GM19035 (cell line): ENCODE data around the gene PLEK.
A peak's percentile ranks its signal among the peaks of the same experiment; 100 is the strongest.
"Not testable (repeated sequence)": the region's sequence is repeated elsewhere in the genome, so short reads cannot be mapped to it uniquely, and the experiment has no call there.

ENCODE experiments used
- ATAC-seq: cut with Tn5 transposase; IDR thresholded peaks from one replicate; pipeline ENCODE4 v1.9.1; 2021; ENCODE audit not compliant: unreplicated experiment

The PLEK gene

DNA sequence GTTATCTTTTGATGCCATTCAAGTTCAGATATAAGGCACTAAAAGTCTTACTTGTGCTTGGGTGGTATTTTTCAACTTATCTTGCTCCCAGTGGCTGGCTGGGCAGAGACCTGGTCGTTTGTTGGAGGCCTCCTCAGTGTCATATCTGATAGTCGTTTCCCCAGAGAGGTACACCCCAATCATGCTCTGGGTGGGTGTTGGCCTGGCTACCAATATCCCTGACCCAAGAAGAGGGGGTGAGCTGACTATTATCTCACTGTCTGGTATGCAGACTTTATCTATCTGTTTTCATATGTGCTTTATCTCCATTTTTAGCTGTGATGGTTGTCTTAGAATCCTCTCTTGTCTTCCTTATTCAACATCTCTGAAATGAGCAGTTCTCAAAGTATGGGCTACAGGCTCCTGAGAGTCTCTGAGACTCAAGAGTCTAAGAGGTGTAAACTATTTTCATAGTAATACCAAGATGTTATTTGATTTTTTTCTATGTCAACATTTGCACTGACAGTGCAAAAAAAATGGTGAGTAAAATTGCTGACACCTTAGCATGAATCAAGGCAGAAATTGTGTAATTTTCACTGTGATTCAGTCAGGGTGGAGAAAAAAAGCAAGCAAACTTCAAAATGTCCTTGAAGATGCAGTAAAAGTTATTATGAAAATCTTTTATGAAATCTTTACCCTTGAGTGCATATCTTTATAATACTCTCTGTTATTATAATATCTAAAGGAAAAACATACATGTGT is 12.3 kb upstream of the PLEK start:
- ATAC-seq, result no peak

DNA sequence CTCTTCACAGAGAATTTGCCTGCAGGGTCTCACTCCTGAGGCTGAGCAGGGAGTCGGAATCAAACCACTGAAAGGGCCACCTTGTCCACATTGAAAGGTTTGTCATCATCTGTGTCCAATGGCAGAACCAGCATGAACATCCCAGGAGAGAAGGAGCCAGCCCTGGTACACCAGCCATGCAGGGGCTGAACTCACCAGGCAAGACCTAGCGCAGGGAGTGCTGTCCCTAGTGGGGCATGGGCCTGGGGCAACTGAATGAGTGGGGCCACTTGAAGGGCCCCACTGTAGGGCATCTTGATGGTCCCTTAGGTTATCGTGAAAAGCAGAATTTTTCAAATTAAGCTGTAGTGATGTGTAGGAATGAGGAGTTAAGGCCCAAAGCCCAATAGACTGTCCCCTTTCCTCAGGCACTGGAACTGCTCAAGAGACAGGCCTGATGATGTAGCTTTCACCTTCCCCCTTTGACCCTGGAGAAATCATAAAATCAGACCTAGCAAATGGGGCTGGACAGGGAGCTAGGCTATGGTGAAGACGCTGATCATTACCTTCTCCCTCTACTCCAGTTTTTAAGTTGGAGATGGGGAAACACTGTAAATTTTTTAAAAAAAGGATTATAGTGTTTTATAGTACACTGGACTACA is 8.4 kb upstream of the PLEK start:
- ATAC-seq, result no peak

DNA sequence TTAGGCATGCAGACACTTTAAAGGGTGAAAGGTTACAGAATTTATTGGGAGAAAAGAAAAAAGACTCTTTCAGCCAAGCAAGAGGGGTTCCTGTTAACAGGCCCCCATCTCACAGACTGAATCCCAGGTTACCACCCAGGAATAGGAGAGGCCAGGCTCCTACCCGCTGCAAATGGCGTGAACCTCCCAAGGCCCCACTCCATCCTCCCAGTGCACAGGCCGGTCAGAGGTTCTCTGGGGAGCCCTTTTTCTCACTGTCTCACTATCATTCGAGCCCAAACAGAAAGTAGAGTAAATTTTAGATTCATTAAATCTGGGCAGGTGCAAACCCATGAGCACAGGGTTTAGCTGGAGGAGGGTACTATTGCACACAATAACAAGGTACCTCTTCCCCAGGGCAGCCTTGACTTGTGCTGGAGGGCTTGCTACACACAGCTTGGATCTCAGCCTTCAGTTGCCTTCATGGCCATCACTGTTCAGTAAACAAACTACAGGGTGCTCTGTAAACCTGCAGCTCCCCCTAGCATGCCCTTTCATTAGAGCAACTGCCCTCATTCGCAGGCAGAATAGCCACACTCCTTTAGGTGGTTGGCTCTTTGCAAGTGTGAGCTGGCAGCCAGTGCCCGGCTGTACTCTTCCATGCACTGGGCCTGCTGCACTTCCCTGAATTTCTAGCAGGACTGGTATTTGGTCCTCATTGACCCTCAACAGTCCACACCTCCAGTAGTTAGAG is 7.3 kb upstream of the PLEK start:
- peak; percentile 72 for ATAC-seq

DNA sequence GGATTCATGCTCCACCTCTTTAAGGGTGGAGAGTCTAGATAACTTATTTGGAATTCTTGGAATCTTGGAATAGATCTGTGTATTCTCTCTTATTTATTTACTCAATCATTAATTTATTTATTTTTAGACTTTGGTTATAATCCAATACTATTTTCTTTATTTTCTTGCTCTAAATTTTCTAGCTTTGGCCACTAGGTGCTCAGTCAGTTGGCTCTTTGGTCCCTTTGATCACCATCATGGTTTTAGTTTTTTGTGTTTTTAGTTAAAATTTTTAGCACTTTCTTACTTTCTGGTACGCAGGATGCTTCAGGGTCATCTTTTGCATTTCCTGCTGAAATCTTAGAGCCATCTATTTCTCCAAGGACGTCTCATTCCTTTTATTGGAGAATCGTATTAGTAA is 5.2 kb upstream of the PLEK start:
- ATAC-seq, result no peak

DNA sequence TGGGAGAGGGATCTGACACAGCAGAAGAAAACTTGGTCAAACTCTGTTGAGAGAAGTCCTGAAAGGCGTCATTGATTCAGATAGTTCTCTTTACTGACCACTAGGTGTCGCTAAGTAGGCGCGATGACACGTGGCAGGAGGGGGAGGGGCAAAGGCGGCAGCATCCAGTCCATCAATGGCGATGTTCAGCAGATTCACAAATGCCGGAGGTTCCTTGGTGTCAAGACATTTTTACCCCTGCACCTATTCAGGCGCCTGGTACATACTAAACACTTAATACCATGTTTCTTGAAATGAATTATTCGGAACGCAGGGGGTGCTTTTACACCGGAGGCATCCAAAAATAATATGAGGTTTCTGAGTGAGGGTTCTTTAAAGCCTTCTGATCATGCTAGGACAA is 3.0 kb upstream of the PLEK start:
- ATAC-seq, result peak; percentile 42

DNA sequence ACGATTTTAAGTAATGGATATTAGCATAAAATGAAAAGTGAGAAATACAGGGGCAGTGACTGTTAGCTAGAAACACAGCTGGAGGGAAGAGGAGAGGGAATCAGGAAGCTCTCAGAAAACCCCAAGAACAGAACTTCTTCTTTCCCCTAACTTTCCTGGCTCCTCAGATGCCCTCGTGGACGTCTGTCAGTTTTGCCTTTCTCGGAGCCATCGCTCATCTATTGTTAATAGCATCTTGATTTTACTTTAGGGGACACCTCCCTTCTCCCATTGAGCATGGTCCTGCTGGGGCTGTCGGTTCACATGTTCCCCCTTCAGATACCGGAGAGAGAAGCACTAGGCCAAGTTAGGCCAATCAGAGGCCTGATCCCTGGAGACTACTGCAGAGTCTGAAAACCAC is 2.3 kb upstream of the PLEK start:
- no peak for ATAC-seq

DNA sequence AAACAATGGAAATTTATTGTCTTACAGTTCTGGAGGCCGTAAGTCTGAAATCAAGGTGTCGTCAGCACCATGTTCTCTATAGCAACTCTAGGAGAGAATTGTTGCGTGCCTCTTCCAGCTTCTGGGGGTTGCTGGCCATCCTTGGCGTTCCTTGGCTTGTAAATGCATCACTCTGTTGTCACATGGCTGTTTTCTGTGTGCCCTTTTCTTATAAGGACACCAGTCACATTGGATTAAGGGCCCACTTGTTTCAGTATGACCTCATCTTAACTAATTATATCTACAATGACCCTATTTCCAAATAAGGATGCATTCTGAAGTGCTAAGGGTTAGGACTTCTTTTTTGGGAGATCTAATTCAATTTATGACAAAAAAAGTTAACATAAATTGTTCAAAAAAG is 1.4 kb upstream of the PLEK start:
- no peak for ATAC-seq

DNA sequence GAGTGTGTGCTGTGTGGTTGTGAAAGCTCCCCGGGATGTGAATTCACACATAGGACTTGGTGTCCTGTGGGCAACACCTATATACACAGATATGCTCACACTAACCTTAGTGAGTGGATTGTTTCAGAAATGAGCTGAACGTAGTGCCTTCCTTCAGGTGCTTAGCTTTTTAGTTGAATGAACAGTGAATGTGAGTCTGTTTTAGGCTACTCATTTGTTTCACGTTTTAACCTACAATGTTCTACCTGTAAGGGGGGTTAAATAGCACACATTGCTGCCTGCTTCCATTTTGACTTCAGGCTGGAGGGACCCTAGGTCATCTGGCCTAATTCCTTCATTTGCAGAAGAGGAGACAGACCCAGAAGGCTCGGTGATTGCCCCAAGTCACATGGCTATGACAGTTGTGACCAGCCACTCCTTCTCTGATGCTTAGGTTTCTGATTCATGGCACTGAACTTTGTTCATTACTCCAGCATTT is 1.0 kb downstream of the PLEK start:
- ATAC-seq, result peak; percentile 37

DNA sequence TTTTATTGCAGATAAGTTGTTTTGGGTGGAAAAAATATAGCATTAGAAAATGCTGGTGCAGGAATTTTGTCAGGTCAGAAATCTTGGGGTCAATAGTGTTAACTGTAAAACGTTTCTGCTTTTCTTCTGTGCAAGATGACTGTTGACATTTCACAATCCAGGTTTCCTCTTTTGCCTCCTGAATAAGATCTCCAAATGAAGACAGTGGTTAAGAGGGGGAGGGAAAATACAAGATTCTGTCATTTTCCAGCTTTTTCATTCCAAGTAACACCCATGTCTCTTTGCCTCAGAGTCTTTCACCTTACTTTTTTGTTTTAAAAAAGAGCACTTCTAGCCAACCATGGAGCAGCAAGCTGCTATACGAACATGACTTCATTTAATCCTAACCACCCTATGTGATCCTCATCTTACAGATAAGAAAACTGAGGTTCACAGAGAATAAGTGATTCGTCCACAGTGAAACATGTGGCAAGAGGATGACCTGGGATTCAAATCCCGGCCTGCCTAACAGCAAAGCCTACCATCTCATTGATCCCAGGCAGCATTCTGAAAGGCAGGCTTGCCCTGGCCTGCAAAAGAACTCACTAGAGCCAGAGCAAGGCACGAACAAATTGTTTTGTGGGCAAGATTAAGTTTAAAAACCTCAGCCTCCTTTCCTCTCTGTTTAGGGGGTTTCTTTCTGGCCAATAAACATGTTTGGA is 3.0 kb downstream of the PLEK start:
- ATAC-seq, result no peak

DNA sequence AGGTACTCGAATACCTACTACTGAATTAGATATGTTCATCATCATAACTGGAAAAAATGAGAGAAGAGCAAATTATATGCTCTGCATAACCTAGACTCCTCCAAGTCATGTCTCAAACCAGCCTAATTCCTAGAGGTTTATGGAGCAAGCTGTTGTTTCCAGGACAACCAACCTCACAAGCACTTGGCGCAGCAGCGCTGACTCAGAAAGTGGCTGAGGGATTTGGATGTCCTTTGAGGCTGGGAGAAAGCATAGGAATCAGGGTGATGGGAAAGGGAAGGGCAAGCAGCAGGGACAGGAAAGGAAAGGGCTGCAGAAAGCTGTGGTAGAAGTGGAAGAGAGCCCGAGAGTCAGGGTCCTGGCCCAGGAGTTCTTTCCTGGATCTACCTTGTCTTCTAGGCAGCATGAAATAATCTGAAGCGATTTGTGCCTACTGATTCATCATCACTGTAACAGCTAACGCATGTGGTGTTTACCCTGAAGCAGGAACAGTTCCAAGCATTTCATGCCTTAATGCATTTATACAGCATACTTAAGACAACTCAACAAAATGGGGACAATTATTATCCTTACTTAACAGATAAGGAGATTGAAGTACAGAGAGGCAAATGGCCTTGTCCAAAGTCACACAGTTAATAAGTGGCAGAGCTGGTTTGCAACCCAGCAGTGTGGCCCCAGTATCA is 3.7 kb downstream of the PLEK start:
- ATAC-seq, result no peak

DNA sequence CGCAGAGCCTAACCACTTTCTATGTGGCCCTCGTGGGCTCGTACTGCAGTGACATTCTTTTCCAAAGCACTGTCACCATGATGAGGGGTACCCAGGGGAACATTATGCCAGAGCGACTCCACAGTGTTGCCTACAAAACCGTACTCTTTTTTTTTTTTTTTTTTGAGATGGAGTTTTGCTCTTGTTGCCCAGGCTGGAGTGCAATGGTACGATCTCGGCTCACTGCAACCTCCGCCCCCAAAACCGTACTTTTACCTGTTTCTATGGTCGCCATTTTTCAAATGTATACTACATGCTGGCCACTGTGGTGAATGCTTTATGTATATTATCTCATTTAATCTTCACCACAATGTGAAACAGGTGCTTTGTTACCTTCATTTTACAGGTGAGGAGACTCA is 4.3 kb downstream of the PLEK start:
- no peak for ATAC-seq

DNA sequence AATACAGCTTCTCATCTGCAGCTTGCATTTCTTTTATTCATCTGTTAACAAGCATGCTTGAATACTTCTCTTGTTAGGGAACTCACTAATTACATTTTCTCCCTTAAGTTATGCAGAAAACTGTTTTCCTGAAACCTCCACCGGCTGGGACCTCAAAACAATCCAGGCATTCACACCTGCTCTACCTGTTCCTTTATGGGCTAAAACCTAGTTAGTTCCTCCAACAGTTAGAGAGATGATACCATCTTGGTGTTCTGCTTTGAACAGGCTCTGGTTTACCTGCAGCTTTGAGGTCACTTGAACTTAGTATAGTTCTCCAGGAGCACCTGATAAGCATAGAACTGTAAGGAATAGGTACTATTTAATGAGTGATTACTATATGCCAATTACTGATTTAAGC is 6.1 kb downstream of the PLEK start:
- no peak for ATAC-seq

DNA sequence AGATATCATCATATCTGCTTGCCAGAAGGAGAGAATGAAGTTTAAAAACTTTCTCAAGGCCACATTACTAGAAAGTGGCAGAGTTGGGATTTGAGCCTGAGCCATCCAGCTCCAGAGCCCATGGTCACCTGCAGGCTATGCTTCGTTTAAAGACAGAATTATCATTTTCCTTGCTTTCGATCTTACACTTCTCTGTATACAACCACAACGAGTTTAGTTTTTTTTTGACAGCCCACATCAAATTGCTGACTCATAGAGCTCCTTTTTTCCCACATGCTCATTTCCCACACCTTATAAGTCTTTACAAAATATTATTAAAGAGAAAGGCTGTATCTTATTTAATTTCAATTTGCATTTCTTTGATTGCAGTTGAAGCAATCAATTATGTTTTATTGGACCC is 6.5 kb downstream of the PLEK start:
- ATAC-seq, result no peak

DNA sequence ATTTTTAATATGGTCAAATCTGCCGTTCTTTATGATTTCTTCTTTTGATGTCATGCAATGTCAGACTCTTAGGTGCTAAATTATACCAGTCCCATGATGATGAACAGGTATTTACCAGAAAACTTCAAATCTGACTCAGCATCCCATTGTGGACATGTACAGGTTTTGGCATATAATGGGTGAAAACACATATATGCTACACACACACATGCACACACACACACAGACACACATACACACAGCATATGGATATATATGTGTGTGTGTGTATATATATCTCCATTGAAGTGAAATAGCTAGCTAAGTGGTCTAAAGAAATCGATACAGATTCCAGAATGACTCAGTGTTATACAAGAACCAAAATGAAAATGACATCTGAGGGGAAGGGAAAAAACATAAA is 7.4 kb downstream of the PLEK start:
- no peak for ATAC-seq

DNA sequence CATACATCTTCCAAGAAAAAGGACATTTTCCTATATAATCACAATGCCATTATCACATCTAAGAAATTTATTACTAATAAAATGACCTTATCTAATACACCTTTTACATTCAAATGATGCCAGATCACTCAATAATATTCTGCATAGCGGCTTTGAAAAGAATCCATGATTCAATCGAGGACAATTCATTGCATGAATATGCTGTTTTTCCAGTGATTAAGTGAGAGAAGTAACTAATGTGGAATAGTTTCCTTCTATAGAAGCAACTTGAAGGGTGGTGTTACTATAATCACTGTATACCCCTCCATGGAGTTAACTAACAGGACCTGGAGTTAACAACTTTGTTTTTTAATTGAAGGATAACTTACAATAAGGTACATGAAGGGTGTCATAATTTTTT is 9.1 kb downstream of the PLEK start:
- ATAC-seq, result no peak

DNA sequence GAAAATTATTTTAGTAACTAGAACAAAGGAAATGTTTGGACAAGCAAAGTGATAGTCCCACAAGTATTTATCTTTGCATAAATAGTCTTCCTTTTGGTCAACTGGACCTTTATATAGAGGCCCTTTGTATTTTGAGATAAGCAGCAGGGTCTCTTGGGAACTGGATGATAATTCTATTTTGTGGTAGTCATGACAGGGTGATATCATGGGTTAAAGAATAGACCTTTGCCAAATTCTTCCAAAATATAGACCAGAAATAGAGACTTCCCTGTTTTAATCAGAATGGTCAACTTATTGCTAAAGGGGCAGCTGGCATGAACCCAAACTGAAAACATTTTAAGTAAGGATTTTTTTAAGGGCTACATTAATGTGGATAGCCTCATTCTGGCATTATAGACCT is 10.5 kb downstream of the PLEK start:
- no peak for ATAC-seq

DNA sequence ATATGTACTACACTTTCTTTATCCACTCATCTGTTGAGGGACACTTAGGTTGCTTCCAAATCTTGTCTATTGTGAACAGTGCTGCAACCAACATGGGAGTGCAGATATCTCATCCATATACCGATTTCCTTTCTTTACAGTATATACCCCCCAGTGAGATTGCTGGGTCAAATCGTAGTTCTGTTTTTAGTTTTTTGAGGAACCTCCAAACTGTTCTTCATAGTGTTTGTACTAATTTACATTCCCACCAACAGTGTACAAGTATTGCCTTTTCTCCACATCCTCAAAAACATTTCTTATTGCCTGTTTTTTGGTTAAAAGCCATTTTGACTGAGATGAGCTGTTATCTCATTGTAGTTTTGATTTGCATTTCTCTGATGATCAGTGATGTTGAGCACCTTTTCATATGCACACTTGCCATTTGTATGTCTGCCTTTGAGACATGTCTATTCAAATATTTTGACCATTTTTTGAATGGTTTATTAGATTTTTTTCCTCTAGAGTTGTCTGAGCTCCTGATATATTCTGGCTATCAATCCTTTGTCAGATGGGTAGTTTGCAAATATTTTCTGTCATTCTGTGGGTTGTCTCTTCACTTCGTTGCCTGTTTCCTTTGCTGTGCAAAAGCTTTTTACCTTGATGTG is 12.2 kb downstream of the PLEK start:
- ATAC-seq, result peak; percentile 27

DNA sequence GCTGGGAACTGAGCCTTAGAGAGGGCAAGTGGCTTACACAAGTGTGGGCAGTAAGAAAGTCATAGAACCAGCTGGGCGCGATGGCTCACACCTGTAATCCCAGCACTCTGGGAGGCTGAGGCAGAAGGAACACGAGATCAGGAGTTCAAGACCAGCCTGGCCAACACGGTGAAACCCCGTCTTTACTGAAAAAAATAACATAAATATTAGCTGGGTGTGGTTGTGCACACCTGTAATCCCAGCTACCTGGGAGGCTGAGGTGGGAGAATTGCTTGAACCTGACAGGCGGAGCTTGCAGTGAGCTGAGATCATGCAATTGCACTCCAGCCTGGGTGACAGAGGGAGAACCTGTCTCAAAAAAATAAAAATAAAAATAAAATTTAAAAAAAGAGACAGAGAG is 13.7 kb downstream of the PLEK start:
- ATAC-seq, result not testable (repeated sequence)

DNA sequence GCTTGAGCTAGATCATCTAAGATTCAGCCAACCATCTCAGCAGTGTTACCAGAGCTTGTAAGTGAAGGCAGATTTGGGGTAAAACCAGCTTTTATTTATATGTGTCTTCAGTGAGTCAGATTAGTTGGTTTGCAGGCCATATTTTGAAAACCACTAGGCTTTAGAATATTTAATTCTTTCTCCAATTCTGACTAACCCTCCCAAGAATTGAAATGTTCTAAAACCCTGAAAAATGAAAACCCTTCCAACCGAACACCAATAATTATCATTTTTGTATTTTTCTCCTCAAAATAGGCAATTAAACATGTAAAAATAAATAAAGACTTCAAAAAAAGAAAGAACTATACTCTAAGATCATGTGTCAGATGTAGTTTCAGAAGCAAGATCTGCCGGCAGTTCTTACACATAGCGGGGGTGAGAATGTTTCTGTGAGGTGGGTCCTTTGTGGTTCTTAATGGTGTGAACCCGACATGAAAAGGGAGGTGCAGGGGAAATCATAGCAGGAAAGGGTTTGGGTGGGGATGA is 14.2 kb downstream of the PLEK start:
- ATAC-seq, result peak; percentile 49

DNA sequence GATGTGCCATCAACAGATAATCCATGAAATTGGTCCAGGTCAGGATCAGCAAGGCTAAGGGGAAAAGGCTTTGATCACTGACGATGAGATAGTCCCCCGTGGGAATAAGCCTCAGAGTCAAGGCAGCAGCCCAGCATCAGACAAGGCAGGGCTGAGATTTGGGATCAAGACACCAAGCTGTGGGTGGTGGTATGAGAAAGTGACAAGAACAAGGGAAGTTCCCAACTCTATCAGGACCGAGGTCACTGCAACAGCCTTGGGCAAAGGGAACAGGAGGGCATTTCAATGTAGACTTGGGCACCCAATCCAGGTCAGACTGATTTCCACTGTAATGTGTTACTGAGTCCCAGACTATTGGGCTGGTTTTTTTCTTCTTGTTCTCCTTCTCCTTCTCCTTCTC is 18.7 kb downstream of the PLEK start:
- no peak for ATAC-seq
